HEK293 (cell line): ENCODE measurements around the gene FBXO2.

Source experiments
- CTCF ChIA-PET: fragments of 350-600 bp; formaldehyde crosslinking; extraction: SDS; loops from one replicate; lab custom pipeline; 2021; ENCODE audit warnings: antibody characterized with exemption; lab: Yijun Ruan, JAX
- POLR2A ChIA-PET: fragments of 300-600 bp; formaldehyde crosslinking; extraction: SDS; loops from one replicate; lab custom pipeline; 2020; ENCODE audit warnings: antibody characterized with exemption, inconsistent platforms; lab: Yijun Ruan, JAX
- H3K27ac ChIP-seq: fragments of 200-500 bp; sonication (Bioruptor generic); 2 replicates; pipeline ENCODE4 v1.5.1; 2014; ENCODE audit warnings: low read depth, low read length, control low read depth, inconsistent platforms; ENCODE audit errors: extremely low read depth
- H3K36me3 ChIP-seq, 2 experiments: fragments of 200-500 bp in 1 of 2; sonication (Bioruptor generic) in 1 of 2; 1 replicate in 1 of 2; 2 replicates in 1 of 2; pipeline ENCODE4 v1.5.1; 2014 to 2017; ENCODE audit warnings: inconsistent platforms in 2 of 2, low read length in 2 of 2; ENCODE audit not compliant: control insufficient read depth in 2 of 2, insufficient read depth in 1 of 2
- H3K4me1 ChIP-seq: fragments of 200-500 bp; sonication (Bioruptor generic); 2 replicates; pipeline ENCODE4 v1.5.1; 2014; ENCODE audit warnings: mild to moderate bottlenecking, low read length, inconsistent platforms; ENCODE audit not compliant: control insufficient read depth, insufficient read depth
- H3K4me3 ChIP-seq: 2 replicates; pipeline ENCODE4 v1.5.1; 2011; ENCODE audit warnings: low read depth, mild to moderate bottlenecking, control low read depth, low read length, moderate library complexity
- H3K9me3 ChIP-seq: fragments of 200-500 bp; sonication (Bioruptor generic); 2 replicates; pipeline ENCODE4 v1.5.1; 2014; ENCODE audit warnings: low read depth, low read length, inconsistent platforms; ENCODE audit not compliant: control insufficient read depth, insufficient read depth
- BCL11A ChIP-seq: fragments of 450-650 bp; formaldehyde crosslinking; IDR thresholded peaks from 2 replicates; pipeline ENCODE4 v1.5.1; 2016; ENCODE audit warnings: low read depth, missing biosample characterization, missing genetic modification characterization
- GFI1B ChIP-seq: fragments of 450-650 bp; formaldehyde crosslinking; IDR thresholded peaks from 2 replicates; pipeline ENCODE4 v1.5.1; 2016; ENCODE audit warnings: missing biosample characterization, missing genetic modification characterization
- GLI2 ChIP-seq: fragments of 450-650 bp; formaldehyde crosslinking; IDR thresholded peaks from 2 replicates; pipeline ENCODE4; 2017; ENCODE audit warnings: missing biosample characterization, missing genetic modification characterization, low read depth, borderline replicate concordance
- GLIS2 ChIP-seq: fragments of 450-650 bp; formaldehyde crosslinking; IDR thresholded peaks from 2 replicates; pipeline ENCODE4 v1.5.1; 2016; ENCODE audit warnings: missing biosample characterization, missing genetic modification characterization
- KLF16 ChIP-seq: fragments of 450-650 bp; formaldehyde crosslinking; IDR thresholded peaks from 2 replicates; pipeline ENCODE4 v1.5.1; 2017; ENCODE audit warnings: missing biosample characterization, missing genetic modification characterization
- MYNN ChIP-seq: fragments of 450-650 bp; formaldehyde crosslinking; IDR thresholded peaks from 2 replicates; pipeline ENCODE4 v1.5.1; 2016; ENCODE audit warnings: missing biosample characterization, missing genetic modification characterization, borderline replicate concordance
- TRIM28 ChIP-seq: IDR thresholded peaks from 2 replicates; pipeline ENCODE4 v1.6.1; 2011; ENCODE audit warnings: low read length, control low read depth, borderline replicate concordance
- ZFP41 ChIP-seq: fragments of 450-650 bp; formaldehyde crosslinking; IDR thresholded peaks from 2 replicates; pipeline ENCODE4 v1.5.1; 2016; ENCODE audit warnings: missing biosample characterization, missing genetic modification characterization, borderline replicate concordance
- ZNF112 ChIP-seq: fragments of 450-650 bp; formaldehyde crosslinking; IDR thresholded peaks from 2 replicates; pipeline ENCODE4 v1.5.0; 2017; ENCODE audit warnings: missing biosample characterization, missing genetic modification characterization
- ZNF175 ChIP-seq: fragments of 450-650 bp; formaldehyde crosslinking; IDR thresholded peaks from 2 replicates; pipeline ENCODE4 v1.5.1; 2016; ENCODE audit warnings: missing biosample characterization, missing genetic modification characterization
- ZNF2 ChIP-seq: fragments of 450-650 bp; formaldehyde crosslinking; IDR thresholded peaks from 2 replicates; pipeline ENCODE4 v1.5.1; 2016; ENCODE audit warnings: missing biosample characterization, missing genetic modification characterization
- ZNF202 ChIP-seq: fragments of 450-650 bp; formaldehyde crosslinking; IDR thresholded peaks from 2 replicates; pipeline ENCODE4 v1.5.1; 2016; ENCODE audit warnings: missing biosample characterization, missing genetic modification characterization, borderline replicate concordance
- ZNF211 ChIP-seq: fragments of 450-650 bp; formaldehyde crosslinking; IDR thresholded peaks from 2 replicates; pipeline ENCODE4 v1.5.1; 2016; ENCODE audit warnings: low read depth, missing biosample characterization, missing genetic modification characterization
- ZNF221 ChIP-seq: fragments of 450-650 bp; formaldehyde crosslinking; IDR thresholded peaks from 2 replicates; pipeline ENCODE4 v1.5.1; 2017; ENCODE audit warnings: missing biosample characterization, missing genetic modification characterization, borderline replicate concordance
- ZNF266 ChIP-seq: fragments of 450-650 bp; formaldehyde crosslinking; IDR thresholded peaks from 2 replicates; pipeline ENCODE4 v1.5.1; 2016; ENCODE audit warnings: missing biosample characterization, missing genetic modification characterization, low read depth
- ZNF391 ChIP-seq: fragments of 450-650 bp; formaldehyde crosslinking; IDR thresholded peaks from 2 replicates; pipeline ENCODE4 v1.5.1; 2016; ENCODE audit warnings: low read depth, missing biosample characterization, missing genetic modification characterization, borderline replicate concordance
- ZNF404 ChIP-seq: fragments of 450-650 bp; formaldehyde crosslinking; IDR thresholded peaks from 2 replicates; pipeline ENCODE4 v1.5.1; 2017; ENCODE audit warnings: missing biosample characterization, missing genetic modification characterization
- ZNF473 ChIP-seq: fragments of 450-650 bp; formaldehyde crosslinking; IDR thresholded peaks from 2 replicates; pipeline ENCODE4 v1.5.1; 2017; ENCODE audit warnings: missing biosample characterization, missing genetic modification characterization
- ZNF600 ChIP-seq: fragments of 450-650 bp; formaldehyde crosslinking; IDR thresholded peaks from 2 replicates; pipeline ENCODE4 v1.5.1; 2016; ENCODE audit warnings: missing biosample characterization, missing genetic modification characterization
- ZNF610 ChIP-seq: fragments of 450-650 bp; formaldehyde crosslinking; IDR thresholded peaks from 2 replicates; pipeline ENCODE4 v1.5.1; 2016; ENCODE audit warnings: missing biosample characterization, missing genetic modification characterization, borderline replicate concordance
- ZNF621 ChIP-seq: fragments of 450-650 bp; formaldehyde crosslinking; IDR thresholded peaks from 2 replicates; pipeline ENCODE4 v1.5.1; 2017; ENCODE audit warnings: missing biosample characterization, missing genetic modification characterization
- ZNF658 ChIP-seq: fragments of 450-650 bp; formaldehyde crosslinking; IDR thresholded peaks from 2 replicates; pipeline ENCODE4; 2016; ENCODE audit warnings: missing biosample characterization, missing genetic modification characterization
- ZNF707 ChIP-seq: fragments of 450-650 bp; formaldehyde crosslinking; IDR thresholded peaks from 2 replicates; pipeline ENCODE4 v1.5.1; 2016; ENCODE audit warnings: missing biosample characterization, missing genetic modification characterization
- ZSCAN30 ChIP-seq: fragments of 450-650 bp; IDR thresholded peaks from 2 replicates; pipeline ENCODE4 v1.5.1; 2018; ENCODE audit warnings: missing biosample characterization, mild to moderate bottlenecking, missing genetic modification characterization, moderate library complexity
- TF ChIP-seq, protein P1 (sequence below): fragments of 450-650 bp; formaldehyde crosslinking; IDR thresholded peaks from 2 replicates; pipeline ENCODE4 v1.5.1; 2016; ENCODE audit warnings: missing biosample characterization, missing genetic modification characterization, borderline replicate concordance
- TF ChIP-seq, protein P2 (sequence below): fragments of 450-650 bp; formaldehyde crosslinking; IDR thresholded peaks from 2 replicates; pipeline ENCODE4 v1.5.1; 2016; ENCODE audit warnings: missing biosample characterization, missing genetic modification characterization

The FBXO2 gene

DNA sequence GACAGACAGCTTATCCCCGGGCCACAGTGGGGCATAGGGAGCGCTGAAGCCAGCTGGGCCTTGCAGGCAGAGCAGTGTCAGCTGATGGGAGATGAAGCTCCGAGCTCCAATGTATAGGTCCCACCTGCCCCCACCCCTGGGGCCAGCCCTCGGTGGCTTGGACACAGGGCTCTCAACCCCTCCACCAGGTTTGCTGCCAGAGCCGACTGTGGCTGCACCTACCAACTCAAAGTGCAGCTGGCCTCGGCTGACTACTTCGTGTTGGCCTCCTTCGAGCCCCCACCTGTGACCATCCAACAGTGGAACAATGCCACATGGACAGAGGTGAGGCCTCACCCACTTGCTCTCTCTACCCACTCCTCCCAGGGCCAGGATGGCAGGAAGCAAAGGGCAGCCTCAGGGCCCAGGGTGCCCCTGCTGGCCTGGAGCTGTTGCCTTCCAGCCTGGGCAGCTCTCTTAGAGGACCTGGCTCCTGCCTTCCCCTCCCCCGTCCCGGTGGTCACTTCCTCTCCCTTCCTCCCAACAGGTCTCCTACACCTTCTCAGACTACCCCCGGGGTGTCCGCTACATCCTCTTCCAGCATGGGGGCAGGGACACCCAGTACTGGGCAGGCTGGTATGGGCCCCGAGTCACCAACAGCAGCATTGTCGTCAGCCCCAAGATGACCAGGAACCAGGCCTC is 19.0 kb upstream of the FBXO2 start:
- Histone ChIP-seq H3K36me3 (peaks cover 0 to 85% of the 10 kb centered on the region in 2 experiments; a peak in 2 of 3 replicates), H3K27ac (no peak overlapping the region), H3K4me1 (no peaks in the 10 kb centered on the region), H3K9me3 (no peaks in the 10 kb centered on the region), H3K4me3 (no peak overlapping the region)
- TF ChIP-seq TRIM28 (no peak), ZNF391 (tag by site-specific recombination) (no peak), ZNF211 (tag by site-specific recombination) (no peak), ZNF610 (tag by site-specific recombination) (no peak), MYNN (no peak), BCL11A (tag by site-specific recombination) (no peak), ZNF221 (tag by site-specific recombination) (no peak)
- POLR2A ChIA-PET = interaction anchor here (2.3 kb wide), 1 partner anchor 8 kb away, joined by 5 read pairs; no protein-coding TSS in a partner anchor
- CTCF ChIA-PET = interaction anchor here (0.7 to 1.4 kb wide), 3 partner anchors 12 to 36 kb away, joined by 3 to 4 read pairs (median 3); no protein-coding TSS in a partner anchor

DNA sequence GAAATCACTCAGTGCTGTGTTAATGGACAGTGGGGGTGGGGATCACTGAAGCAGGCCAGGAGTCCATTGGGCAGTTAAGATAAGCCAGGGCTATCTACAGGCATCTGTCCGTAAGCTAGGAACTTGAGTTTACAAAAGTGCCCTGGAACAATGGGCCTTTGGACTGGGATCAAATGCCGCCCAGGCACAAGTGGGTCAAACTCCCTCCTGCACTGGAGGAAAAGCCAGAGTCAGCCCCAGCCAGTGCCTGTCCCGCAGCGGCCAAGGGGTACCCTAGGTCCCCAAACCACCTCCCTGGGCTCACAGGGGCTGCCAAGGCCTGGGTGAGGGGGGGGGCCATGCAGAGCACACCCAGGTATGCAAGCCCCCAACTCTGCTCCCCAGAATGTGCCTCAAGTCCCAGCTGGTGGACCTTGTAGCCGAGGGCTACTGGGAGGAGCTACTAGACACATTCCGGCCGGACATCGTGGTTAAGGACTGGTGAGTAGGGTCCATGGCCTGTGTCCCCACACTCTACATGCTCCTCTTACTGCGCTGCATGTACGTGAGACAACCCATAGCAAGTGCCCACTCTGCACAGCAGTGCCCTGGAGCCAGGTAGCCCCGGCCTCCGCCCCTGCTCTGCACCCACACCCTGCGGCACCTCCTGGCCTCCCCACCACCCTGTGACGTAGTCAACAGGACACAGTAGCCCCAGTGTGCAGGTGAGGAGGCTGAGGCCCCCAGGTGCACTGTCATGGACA is 17.5 kb upstream of the FBXO2 start:
- H3K27ac ChIP-seq = no peak overlapping the region
- CTCF ChIA-PET = interaction anchor here (0.6 to 0.7 kb wide), 2 partner anchors 10 to 1142 kb away, joined by 3 to 4 read pairs; no protein-coding TSS in a partner anchor

DNA sequence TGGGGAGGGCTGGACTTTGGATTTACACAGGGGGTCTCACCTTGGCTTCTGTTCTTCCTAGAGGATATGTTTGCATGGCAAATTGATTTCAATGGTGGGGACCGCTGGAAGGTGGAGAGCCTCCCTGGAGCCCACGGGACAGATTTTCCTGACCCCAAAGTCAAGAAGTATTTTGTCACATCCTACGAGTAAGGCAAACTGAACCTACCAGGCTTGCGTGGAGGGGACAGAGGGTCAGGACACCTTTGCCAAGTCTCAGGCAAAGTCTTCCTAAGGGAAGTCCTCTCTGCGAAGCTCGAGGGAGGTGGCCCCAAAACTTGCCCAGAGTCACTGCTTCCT is 16.9 kb upstream of the FBXO2 start:
- Histone ChIP-seq H3K27ac (no peak overlapping the region), H3K4me3 (no peak overlapping the region), H3K9me3 (no peaks in the 10 kb centered on the region), H3K4me1 (no peaks in the 10 kb centered on the region), H3K36me3 (peaks cover 0 to 71% of the 10 kb centered on the region in 2 experiments; a peak in 2 of 3 replicates)
- ChIA-PET POLR2A (interaction anchor here (0.5 kb wide), 1 partner anchor 44 kb away, joined by 5 read pairs; no protein-coding TSS in a partner anchor), CTCF (interaction anchor here (0.7 kb wide), 1 partner anchor 11 kb away, joined by 4 read pairs; no protein-coding TSS in a partner anchor)
- TF ChIP-seq ZNF202 (tag by site-specific recombination) (no peak), GLI2 (no peak), ZFP41 (no peak), ZNF404 (tag by site-specific recombination) (no peak), ZNF621 (no peak), MYNN (no peak), KLF16 (tag by site-specific recombination) (no peak), ZNF707 (tag by site-specific recombination) (no peak), ZNF473 (tag by site-specific recombination) (no peak), ZNF600 (tag by site-specific recombination) (no peak), ZNF2 (tag by site-specific recombination) (no peak), GFI1B (tag by site-specific recombination) (no peak), ZNF658 (tag by site-specific recombination) (no peak), ZNF112 (tag by site-specific recombination) (no peak)
- TF ChIP-seq, protein P1, sequence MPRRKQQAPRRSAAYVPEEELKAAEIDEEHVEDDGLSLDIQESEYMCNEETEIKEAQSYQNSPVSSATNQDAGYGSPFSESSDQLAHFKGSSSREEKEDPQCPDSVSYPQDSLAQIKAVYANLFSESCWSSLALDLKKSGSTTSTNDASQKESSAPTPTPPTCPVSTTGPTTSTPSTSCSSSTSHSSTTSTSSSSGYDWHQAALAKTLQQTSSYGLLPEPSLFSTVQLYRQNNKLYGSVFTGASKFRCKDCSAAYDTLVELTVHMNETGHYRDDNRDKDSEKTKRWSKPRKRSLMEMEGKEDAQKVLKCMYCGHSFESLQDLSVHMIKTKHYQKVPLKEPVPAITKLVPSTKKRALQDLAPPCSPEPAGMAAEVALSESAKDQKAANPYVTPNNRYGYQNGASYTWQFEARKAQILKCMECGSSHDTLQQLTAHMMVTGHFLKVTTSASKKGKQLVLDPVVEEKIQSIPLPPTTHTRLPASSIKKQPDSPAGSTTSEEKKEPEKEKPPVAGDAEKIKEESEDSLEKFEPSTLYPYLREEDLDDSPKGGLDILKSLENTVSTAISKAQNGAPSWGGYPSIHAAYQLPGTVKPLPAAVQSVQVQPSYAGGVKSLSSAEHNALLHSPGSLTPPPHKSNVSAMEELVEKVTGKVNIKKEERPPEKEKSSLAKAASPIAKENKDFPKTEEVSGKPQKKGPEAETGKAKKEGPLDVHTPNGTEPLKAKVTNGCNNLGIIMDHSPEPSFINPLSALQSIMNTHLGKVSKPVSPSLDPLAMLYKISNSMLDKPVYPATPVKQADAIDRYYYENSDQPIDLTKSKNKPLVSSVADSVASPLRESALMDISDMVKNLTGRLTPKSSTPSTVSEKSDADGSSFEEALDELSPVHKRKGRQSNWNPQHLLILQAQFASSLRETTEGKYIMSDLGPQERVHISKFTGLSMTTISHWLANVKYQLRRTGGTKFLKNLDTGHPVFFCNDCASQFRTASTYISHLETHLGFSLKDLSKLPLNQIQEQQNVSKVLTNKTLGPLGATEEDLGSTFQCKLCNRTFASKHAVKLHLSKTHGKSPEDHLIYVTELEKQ (tag by site-specific recombination) = no peak
- TF ChIP-seq, protein P2, sequence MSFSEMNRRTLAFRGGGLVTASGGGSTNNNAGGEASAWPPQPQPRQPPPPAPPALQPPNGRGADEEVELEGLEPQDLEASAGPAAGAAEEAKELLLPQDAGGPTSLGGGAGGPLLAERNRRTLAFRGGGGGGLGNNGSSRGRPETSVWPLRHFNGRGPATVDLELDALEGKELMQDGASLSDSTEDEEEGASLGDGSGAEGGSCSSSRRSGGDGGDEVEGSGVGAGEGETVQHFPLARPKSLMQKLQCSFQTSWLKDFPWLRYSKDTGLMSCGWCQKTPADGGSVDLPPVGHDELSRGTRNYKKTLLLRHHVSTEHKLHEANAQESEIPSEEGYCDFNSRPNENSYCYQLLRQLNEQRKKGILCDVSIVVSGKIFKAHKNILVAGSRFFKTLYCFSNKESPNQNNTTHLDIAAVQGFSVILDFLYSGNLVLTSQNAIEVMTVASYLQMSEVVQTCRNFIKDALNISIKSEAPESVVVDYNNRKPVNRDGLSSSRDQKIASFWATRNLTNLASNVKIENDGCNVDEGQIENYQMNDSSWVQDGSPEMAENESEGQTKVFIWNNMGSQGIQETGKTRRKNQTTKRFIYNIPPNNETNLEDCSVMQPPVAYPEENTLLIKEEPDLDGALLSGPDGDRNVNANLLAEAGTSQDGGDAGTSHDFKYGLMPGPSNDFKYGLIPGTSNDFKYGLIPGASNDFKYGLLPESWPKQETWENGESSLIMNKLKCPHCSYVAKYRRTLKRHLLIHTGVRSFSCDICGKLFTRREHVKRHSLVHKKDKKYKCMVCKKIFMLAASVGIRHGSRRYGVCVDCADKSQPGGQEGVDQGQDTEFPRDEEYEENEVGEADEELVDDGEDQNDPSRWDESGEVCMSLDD (tag by site-specific recombination) = no peak

More for the DNA sequence above, 17.5 kb upstream of the FBXO2 start:
- peaks cover 0 to 74% of the 10 kb centered on the region in 2 experiments; a peak in 2 of 3 replicates for H3K36me3 ChIP-seq
- POLR2A ChIA-PET = interaction anchor here (0.5 kb wide), 1 partner anchor 43 kb away, joined by 5 read pairs; no protein-coding TSS in a partner anchor
- H3K4me1 ChIP-seq = no peaks in the 10 kb centered on the region
- TF ChIP-seq ZSCAN30 (no peak), ZNF600 (tag by site-specific recombination) (0 out of 2 replicates have a peak, but pooled peaks have one; percentile 19), ZNF266 (no peak), GLIS2 (tag by site-specific recombination) (no peak), ZNF175 (no peak)
- no peaks in the 10 kb centered on the region for H3K9me3 ChIP-seq
- H3K4me3 ChIP-seq = no peak overlapping the region
